Retinal pigment epithelial cell (primary cell): ENCODE results near the gene EIF2B4.
"Not testable (repeated sequence)": the region's sequence is repeated elsewhere in the genome, so short reads cannot be mapped to it uniquely, and the experiment has no call there.

Source experiments
- DNase-seq: peaks from one replicate; pipeline ENCODE4 v3.0.0-alpha.2; 2010; ENCODE audit warnings: low read depth
- H3K4me3 ChIP-seq: 2 replicates; pipeline ENCODE4 v1.5.1; 2011; ENCODE audit warnings: mild to moderate bottlenecking, low read length, control low read depth, moderate library complexity
- CTCF ChIP-seq: conservative IDR thresholded peaks from 2 replicates; pipeline ENCODE4 v1.5.1; 2011; ENCODE audit warnings: low read depth, low read length, control low read depth, inconsistent platforms

Gene EIF2B4

GRCh38 chr2:27363933-27364332, 6.2 kb downstream of the EIF2B4 start:
- no peak for TF ChIP-seq CTCF
- no peak overlapping the region for H3K4me3 ChIP-seq
- no peak for DNase-seq

GRCh38 chr2:27362678-27363420, 7.3 kb downstream of the EIF2B4 start:
- no peak overlapping the region for H3K4me3 ChIP-seq
- no peak for DNase-seq
- no peak for TF ChIP-seq CTCF

- TF ChIP-seq CTCF, result no peak
- H3K4me3 ChIP-seq, result peak within 1 kb of the TSS; percentile 80
- peak; percentile 95 for DNase-seq
Observed at GRCh38 chr2:27356382-27357181, 13.6 kb downstream of the EIF2B4 start, which contains the start of gene GTF3C2. GTF3C2 (minus strand) TSS chr2:27356764; CDS start chr2:27343554, 13,210 bp downstream.

GRCh38 chr2:27356056-27356381, 14.1 kb downstream of the EIF2B4 start:
- TF ChIP-seq CTCF, result no peak
- peak overlapping the region; percentile 80 for H3K4me3 ChIP-seq
- no peak for DNase-seq

GRCh38 chr2:27354597-27354927, 15.6 kb downstream of the EIF2B4 start:
- no peak for DNase-seq
- H3K4me3 ChIP-seq, result no peak overlapping the region
- no peak for TF ChIP-seq CTCF

GRCh38 chr2:27353762-27354596, 16.2 kb downstream of the EIF2B4 start:
- no peak for TF ChIP-seq CTCF
- H3K4me3 ChIP-seq, result no peak overlapping the region
- DNase-seq, result no peak

GRCh38 chr2:27353386-27353761, 16.8 kb downstream of the EIF2B4 start:
- not testable (repeated sequence) for H3K4me3 ChIP-seq

More at GRCh38 chr2:27353386-27353761, 16.8 kb downstream of the EIF2B4 start:
- DNase-seq, result not testable (repeated sequence)
